HCT116 (cell line): ENCODE measurements around the gene CNGA3.

ENCODE experiments used
- ATF3 ChIP-seq: IDR thresholded peaks from 2 replicates; pipeline ENCODE4 v1.6.1; 2012
- ELF1 ChIP-seq: IDR thresholded peaks from 2 replicates; pipeline ENCODE4 v1.6.1; 2012; ENCODE audit warnings: low read depth, borderline replicate concordance
- RAD21 ChIP-seq: IDR thresholded peaks from 2 replicates; pipeline ENCODE4 v1.6.1; 2012; ENCODE audit warnings: low read depth, mild to moderate bottlenecking
- SIN3A ChIP-seq: IDR thresholded peaks from 2 replicates; pipeline ENCODE4 v1.6.1; 2012; ENCODE audit warnings: low read depth
- TF ChIP-seq, protein P1 (sequence below), 3 experiments: fragments of 200-600 bp in 1 of 3; sonication (generic) in 1 of 3; IDR thresholded peaks in 2 of 3; conservative IDR thresholded peaks in 1 of 3; 2 replicates each; pipeline ENCODE4 v1.5.1; 2012 to 2017; ENCODE audit warnings: low read depth in 2 of 3, low read length in 2 of 3, antibody characterized with exemption in 1 of 3, borderline replicate concordance in 1 of 3, control low read depth in 1 of 3, mild to moderate bottlenecking in 1 of 3, mixed read lengths in 1 of 3, mixed run types in 1 of 3, moderate library complexity in 1 of 3; ENCODE audit not compliant: insufficient read depth in 1 of 3

DNA sequence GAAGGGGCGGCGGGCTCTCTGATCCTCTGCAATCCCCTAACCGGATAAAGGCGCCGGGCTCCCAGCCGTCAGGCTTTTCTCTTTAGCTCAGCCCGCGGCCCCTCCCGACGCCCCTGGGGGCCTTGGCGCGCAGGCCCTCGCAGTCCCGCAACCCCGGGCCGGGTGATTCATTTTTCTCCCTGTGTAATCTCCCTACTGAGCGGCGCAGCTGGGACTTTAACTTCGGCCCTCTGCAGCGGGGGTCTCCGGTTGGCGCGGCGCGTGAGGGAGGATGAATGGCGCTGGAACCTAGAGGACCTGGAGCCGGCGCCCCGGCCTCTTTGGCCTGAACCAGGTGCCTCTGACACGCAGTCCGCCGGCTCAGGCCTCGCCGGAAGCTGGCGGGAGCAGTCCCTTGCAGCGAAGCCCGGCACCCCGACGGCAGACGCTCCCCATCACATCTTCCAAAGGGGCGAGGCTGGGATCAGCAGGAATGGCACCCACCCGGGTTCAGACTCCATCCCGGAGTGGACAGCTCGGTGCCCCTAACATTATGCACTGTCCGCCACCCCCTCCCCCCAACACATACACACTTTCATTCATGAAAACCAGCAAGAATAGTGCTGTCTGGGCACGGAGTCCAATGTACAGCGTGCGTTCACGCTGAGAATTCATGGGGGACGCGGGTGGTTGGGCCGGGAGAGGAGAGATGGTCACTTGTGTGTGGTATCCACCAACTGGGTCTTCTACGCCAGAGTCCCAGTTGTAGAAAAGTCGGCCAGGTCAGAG, 1.2 kb downstream of the CNGA3 start:
- TF ChIP-seq, protein P1, sequence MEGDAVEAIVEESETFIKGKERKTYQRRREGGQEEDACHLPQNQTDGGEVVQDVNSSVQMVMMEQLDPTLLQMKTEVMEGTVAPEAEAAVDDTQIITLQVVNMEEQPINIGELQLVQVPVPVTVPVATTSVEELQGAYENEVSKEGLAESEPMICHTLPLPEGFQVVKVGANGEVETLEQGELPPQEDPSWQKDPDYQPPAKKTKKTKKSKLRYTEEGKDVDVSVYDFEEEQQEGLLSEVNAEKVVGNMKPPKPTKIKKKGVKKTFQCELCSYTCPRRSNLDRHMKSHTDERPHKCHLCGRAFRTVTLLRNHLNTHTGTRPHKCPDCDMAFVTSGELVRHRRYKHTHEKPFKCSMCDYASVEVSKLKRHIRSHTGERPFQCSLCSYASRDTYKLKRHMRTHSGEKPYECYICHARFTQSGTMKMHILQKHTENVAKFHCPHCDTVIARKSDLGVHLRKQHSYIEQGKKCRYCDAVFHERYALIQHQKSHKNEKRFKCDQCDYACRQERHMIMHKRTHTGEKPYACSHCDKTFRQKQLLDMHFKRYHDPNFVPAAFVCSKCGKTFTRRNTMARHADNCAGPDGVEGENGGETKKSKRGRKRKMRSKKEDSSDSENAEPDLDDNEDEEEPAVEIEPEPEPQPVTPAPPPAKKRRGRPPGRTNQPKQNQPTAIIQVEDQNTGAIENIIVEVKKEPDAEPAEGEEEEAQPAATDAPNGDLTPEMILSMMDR (IDR thresholded peaks at IDR 0.05 in 2 of 3, conservative IDR thresholded peaks at IDR 0.05 in 1 of 3; ENCODE audit: borderline replicate concordance in 1 of 3, insufficient read depth in 1 of 3, low read depth in 2 of 3, low read length in 2 of 3), result no peak
- TF ChIP-seq SIN3A, result no peak
- no peak for TF ChIP-seq ATF3
- no peak for TF ChIP-seq ELF1
- TF ChIP-seq RAD21, result no peak
